GM12801 (cell line): Measurements from ENCODE around the gene DGLUCY.

ENCODE experiments used
- TF ChIP-seq, protein P1 (sequence below): IDR thresholded peaks from one replicate; pipeline ENCODE4 v1.5.1; 2011; ENCODE audit warnings: control low read depth; ENCODE audit not compliant: insufficient read length; ENCODE audit errors: extremely low read depth

DGLUCY gene

DNA sequence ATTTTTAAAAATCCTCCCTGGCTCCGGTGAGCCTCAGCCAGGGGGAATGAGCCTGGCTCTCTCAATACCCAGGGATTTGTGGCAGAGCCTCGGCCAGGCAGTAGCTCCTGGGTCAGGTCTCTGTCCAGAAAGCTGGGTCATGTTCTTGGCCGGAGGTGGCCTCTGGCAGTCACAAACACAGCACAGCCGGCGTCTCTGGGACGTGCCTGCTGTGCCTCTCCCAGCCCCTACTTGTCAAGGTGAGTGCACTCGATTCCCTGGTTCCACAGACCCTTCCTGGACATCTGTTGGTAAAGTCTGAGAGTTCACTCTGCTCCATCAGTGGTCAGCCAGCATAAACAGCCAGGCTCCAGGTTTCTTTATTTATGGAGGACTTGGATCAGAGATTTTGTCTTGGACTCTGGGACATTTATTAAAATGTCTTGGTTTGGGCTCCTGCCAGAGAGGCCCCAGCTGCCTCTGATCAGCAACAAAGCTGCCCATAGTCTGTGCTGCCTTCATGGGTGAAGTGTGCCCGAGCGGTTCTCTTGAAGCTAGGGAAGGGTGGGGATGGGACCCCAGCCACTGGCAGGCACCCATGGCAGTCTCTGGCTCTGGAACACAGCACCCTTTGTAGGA is 56.7 kb downstream of the DGLUCY start:
- TF ChIP-seq, protein P1, sequence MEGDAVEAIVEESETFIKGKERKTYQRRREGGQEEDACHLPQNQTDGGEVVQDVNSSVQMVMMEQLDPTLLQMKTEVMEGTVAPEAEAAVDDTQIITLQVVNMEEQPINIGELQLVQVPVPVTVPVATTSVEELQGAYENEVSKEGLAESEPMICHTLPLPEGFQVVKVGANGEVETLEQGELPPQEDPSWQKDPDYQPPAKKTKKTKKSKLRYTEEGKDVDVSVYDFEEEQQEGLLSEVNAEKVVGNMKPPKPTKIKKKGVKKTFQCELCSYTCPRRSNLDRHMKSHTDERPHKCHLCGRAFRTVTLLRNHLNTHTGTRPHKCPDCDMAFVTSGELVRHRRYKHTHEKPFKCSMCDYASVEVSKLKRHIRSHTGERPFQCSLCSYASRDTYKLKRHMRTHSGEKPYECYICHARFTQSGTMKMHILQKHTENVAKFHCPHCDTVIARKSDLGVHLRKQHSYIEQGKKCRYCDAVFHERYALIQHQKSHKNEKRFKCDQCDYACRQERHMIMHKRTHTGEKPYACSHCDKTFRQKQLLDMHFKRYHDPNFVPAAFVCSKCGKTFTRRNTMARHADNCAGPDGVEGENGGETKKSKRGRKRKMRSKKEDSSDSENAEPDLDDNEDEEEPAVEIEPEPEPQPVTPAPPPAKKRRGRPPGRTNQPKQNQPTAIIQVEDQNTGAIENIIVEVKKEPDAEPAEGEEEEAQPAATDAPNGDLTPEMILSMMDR, result no peak

DNA sequence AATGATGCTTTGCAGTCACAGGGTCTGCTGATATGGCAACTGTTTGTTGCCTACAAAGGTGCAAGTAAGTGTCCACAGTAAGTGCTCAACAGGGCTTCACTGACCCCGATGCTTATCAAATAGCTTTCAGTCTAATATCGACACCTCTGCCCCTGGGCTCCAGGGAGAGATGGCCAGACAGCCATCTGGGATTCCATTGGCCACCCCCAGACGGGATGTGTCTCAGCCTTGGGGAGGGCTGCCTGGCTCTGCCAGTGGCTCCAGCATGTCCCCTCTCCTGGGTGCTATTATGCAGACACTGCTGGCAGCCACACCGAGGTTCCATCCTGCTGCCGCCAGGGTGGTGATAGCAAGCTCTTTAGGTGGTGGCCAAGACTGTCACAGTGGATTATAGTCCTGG is 57.4 kb downstream of the DGLUCY start:
- TF ChIP-seq, protein P1, result no peak

DNA sequence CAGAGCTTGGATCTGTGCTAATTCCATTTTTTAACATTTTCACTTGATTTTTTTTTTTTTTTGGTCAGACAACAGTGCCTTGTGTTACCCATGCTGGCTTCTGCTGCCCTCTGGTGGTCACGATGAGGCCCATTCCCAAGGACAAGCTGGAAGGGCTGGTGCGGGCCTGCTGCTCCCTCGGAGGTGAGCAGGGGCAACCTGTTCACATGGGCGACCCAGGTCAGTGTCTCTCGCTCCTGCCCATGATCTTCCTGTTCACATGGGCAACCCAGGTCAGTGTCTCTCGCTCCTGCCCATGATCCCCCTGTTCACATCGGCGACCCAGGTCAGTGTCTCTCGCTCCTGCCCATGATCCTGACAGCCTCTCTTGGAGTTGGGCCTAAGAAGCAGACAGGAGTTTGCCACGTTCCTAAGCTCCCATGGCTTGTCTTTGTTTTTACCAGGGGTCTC is 59.4 kb downstream of the DGLUCY start:
- TF ChIP-seq, protein P1, result no peak

DNA sequence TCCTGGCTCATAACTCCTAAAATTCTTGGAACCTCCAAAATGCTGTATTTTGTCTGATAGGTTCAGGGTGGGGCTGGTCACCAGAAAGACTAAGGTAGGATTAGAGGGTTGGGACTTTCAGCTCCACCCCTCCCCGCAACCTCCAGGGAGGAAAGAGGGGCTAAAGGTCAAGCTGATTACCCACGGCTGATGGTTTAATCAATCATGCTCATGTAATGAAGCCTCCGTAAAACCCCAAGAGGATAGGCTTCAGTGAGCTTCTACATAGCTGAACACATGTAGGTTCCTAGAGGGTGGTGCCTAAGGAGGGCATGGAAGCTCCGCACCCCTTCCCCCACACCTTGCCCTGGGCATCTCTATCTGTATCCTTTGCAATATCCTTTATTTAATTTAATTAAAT is 60.0 kb downstream of the DGLUCY start:
- TF ChIP-seq, protein P1, result no peak

DNA sequence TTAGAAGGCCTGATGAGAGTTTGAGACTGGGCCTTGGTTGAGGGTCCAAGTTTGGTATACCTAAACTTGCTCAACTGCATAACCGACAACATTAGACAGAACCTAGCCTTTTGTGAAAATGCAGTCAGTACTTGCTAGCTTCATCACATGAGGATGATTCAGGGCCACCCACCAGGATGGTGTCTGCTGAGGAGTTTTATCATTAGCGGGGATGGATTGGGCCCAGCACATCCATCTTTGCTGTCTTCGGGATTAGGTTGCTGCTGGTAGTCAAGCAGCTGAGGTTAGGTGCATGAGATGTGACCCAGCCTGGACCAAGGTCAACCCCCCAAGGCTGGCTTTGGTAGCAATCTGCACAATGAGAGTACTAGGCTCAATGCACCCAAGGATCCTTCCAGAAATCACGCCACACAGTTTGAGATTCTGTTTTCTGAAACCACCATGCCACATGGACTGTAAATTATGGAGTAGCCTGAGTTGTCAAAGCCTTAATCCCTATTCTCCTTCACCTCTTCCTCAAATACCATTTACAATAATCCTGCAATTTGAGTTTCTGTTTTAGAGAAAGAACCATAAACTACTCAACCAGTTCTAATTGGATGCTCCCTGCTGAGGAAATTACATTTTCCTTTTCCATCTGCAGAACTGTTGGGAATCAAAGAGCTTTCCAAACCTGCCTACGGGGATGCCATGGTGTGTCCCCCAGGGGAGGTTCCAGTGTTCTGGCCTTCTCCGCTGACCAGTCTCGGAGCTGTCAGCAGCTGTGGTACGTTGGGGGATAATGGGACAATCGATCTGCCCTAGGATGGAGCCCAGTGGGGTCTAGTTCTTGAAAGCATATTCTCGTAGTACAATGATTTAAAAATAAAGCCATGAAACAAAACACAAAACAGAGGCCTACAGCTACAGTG is 61.7 kb downstream of the DGLUCY start:
- TF ChIP-seq, protein P1, result no peak

DNA sequence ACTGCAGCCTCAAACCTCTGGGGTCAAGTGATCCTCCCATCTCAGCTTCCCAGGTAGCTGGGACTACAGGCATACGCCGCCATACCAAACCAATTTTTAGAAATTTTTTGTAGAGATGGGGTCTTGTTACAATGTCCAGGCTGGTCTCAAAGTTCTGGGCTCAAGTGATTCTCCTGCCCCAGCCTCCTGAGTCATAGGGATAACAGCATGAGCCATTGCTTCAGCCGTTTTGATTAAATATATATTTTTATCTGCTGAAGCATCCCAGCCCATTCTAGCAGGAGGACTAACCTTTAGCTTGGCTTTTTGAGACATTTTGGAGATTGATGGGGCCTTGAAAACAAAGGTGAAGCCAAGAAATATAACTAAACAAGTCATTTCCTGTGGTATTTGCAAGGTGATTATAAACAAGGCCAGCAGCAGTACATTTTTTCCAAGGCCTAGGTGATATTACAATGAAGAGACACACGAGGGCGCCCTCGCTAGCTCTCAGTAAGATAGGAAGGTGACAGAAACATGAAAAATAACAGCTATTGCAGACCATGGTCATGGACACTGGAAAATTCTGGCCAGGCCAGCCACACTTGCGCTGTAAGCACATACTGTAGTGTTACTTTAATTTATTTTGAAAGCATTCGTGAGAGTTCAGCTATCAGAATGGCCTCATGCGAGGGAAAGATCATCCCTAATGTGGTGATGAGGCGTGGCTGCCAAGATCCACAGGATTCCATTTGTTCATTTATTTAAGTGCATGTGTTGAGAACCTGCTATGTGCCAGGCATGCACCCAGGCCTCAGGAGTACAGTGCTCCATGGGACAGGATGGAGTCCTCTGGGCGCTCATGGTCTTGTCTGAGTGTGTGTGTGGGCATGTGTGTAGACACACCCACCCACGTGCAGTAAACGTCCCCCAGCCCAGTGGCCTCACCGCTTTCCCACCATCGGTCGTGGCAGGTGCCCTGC is 63.5 kb downstream of the DGLUCY start:
- TF ChIP-seq, protein P1, result peak; percentile 20

DNA sequence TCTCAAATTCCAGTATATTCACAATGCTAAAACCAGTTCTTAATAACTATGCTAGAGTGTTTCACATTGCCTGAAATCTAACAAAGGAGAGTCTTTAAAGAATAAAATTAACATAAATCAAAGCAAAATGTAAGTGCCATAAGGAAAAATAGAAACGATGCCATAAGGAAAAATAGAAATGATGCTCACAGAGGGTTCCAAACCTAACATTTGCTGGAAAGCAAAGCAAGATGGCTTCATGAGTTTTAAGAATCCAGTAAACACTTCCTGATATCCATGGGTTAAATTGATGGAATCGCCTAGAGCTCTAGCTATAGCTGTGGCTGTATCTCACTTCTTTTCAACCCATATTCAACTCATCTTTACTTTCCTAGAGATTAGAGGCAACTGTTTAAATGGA is 66.7 kb downstream of the DGLUCY start:
- TF ChIP-seq, protein P1, result no peak
